CD4-positive, CD25-positive, alpha-beta regulatory T cell (primary cell): ENCODE measurements around the gene WBP1. TPM values are rescaled to one million over a fixed set of nuclear protein-coding genes. Genes with fewer than 3 reads are reported as not detected.
"Not testable (repeated sequence)": the region's sequence is repeated elsewhere in the genome, so short reads cannot be mapped to it uniquely, and the experiment has no call there.

Experiments
- ATAC-seq, 2 donors: fragments of 150-1000 bp; cut with Tn5 transposase; one replicate each; pipeline ENCODE4 v1.10.0; 2021; ENCODE audit warnings: low read depth in 2 of 2, moderate number of reproducible peaks in 2 of 2, moderate library complexity in 1 of 2
- DNase-seq, 3 donors: peaks; one replicate each; pipeline versions ENCODE4 v3.0.0 to v3.0.0-alpha.2; 2012 to 2022; ENCODE audit warnings: mixed read lengths in 1 of 3
- H3K27ac ChIP-seq: one replicate; pipeline ENCODE4 v1.7.0; 2013; ENCODE audit warnings: mild to moderate bottlenecking, low read length; ENCODE audit not compliant: insufficient read depth, poor library complexity, severe bottlenecking
- H3K27me3 ChIP-seq: one replicate; pipeline ENCODE4 v1.7.0; 2013; ENCODE audit warnings: low read length; ENCODE audit not compliant: control insufficient read depth, insufficient read depth
- H3K36me3 ChIP-seq: one replicate; pipeline ENCODE4 v1.7.0; 2013; ENCODE audit warnings: mild to moderate bottlenecking, low read length, moderate library complexity; ENCODE audit not compliant: control insufficient read depth, insufficient read depth
- H3K4me1 ChIP-seq: 2 replicates; pipeline ENCODE4 v1.7.0; 2013; ENCODE audit warnings: mild to moderate bottlenecking, low read length; ENCODE audit not compliant: insufficient read depth, control insufficient read depth, poor library complexity, severe bottlenecking
- H3K4me3 ChIP-seq: one replicate; pipeline ENCODE4 v1.7.0; 2013; ENCODE audit warnings: low read depth, mild to moderate bottlenecking, low read length, moderate library complexity
- H3K9me3 ChIP-seq, 2 experiments: 1 replicate in 1 of 2; 2 replicates in 1 of 2; pipeline ENCODE4 v1.7.0; 2013; ENCODE audit warnings: low read length in 2 of 2, mild to moderate bottlenecking in 1 of 2, moderate library complexity in 1 of 2; ENCODE audit not compliant: control insufficient read depth in 2 of 2
- H3K27ac Mint-ChIP-seq, 3 donors: one replicate each; pipeline ENCODE4 v1.8.0; 2020 to 2022; ENCODE audit warnings: mild to moderate bottlenecking in 3 of 3, mixed read lengths in 3 of 3, moderate library complexity in 2 of 3
- H3K27me3 Mint-ChIP-seq: one replicate; pipeline ENCODE4 v1.8.0; 2022; ENCODE audit warnings: mild to moderate bottlenecking, mixed read lengths
- H3K36me3 Mint-ChIP-seq: one replicate; pipeline ENCODE4 v1.8.0; 2020; ENCODE audit warnings: mixed read lengths
- H3K4me1 Mint-ChIP-seq, 4 donors: one replicate each; pipeline ENCODE4 v1.8.0; 2020 to 2022; ENCODE audit warnings: mixed read lengths in 4 of 4, mild to moderate bottlenecking in 1 of 4
- H3K4me3 Mint-ChIP-seq, 4 donors: one replicate each; pipeline ENCODE4 v1.8.0; 2020 to 2022; ENCODE audit warnings: mild to moderate bottlenecking in 4 of 4, mixed read lengths in 4 of 4, moderate library complexity in 3 of 4
- H3K9me3 Mint-ChIP-seq, 7 donors: one replicate each; pipeline ENCODE4 v1.8.0; 2020 to 2022; ENCODE audit warnings: mixed read lengths in 7 of 7, mild to moderate bottlenecking in 3 of 7, moderate library complexity in 2 of 7
- polyA plus RNA-seq, 4 donors: library from polyadenylated mRNA; unstranded; fragments of 300-500 nt; fragmentation: Illumina TruSeq; gene quantifications; one replicate each; pipeline ENCODE4 v1.2.3, GENCODE V29; 2021
- total RNA-seq: library from RNA; stranded (reverse); gene quantifications from one replicate; pipeline ENCODE4 v1.2.3, GENCODE V29; 2022

The WBP1 gene
- total and polyA plus RNA-seq, 5 donors from 2014 or later, result 33.5 to 79.5 (median 37.8) TPM

DNA sequence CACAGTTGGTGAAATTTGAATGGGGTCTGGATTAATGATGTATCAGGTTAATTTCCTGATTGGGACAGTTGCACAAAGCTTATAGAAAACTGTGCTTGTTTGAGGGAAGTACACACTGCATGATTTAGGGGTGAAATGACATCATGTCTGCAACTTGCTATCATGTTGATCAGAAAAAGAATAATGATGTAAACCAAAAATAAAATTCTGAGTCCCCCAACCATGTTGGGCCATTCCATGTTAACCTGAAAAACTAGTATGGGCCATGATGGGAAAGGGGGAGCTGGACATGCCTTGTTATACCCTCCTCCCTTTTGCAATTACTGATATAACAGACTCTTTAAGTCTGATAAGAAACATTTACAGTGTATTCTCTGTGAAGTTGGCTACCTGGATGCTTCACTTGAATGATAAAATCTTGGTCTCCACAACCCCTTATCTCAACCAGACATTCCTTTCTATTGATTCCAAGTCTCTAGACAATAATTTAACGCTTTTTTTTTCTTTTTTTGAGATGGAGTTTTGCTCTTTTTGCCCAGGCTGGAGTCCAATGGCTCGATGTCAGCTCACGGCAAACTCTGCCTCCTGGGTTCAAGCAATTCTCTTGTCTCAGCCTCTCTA is 7.6 kb upstream of the WBP1 start:
- no peaks in the 10 kb centered on the region for H3K36me3 Mint-ChIP-seq
- H3K9me3 Mint-ChIP-seq, result peaks cover 0 to 3% (median 0%) of the 10 kb centered on the region in 7 donors
- Histone ChIP-seq H3K4me1 (peaks cover 21% of the 10 kb centered on the region), H3K9me3 (no peaks in the 10 kb centered on the region), H3K36me3 (no peaks in the 10 kb centered on the region), H3K4me3 (no peak overlapping the region), H3K27me3 (no peaks in the 10 kb centered on the region), H3K27ac (no peak overlapping the region)
- no peak overlapping the region for H3K4me3 Mint-ChIP-seq
- H3K27ac Mint-ChIP-seq, result no peak overlapping the region
- peaks cover 20% of the 10 kb centered on the region for H3K27me3 Mint-ChIP-seq
- no peak for ATAC-seq
- no peak for DNase-seq
- peaks cover 15 to 30% (median 23%) of the 10 kb centered on the region in 4 donors for H3K4me1 Mint-ChIP-seq

DNA sequence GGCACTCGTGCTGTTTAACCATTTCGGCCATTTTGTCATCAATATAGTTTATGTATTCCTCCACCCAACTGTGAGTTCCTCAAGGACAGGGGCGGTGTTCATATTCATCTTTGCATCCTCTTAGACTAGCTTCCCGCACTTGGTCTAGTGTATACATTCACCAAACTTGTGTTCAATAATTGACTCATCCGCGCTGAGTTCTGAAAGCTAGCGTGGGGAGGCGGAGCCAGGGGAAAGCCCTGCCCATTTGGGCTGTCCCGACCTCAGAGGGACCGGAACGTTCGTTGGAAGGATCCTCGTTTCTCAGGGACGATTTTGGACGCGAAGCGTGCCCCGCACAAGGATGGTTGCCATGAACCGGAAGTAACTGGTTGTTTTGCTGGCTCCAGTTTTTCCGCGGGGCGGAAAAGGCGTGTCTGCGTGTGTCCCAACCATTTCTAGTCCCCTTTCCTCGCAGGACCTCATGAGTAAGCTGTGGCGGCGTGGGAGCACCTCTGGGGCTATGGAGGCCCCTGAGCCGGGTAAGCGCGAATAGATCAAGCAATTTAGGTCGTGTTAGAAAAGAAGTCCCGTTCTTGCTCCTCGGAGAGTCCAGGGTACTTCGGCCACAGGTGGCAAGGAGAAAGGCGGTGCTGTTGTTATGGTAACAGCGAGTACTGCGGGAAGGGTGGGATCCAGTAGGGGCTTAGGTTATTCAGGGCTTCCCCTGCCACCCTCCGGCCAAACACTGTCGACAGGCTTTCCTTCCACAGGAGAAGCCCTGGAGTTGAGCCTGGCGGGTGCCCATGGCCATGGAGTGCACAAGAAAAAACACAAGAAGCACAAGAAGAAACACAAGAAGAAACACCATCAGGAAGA is 3.4 kb upstream of the WBP1 start, which contains the start of gene INO80B:
Gene INO80B (plus strand): TSS at position 434 of the 858 bp plus-strand sequence. CDS start 30 bp downstream, at position 464.
- DNase-seq, result peak; percentile 94 to 99 (median 98)
- ATAC-seq, result peak; percentile 40 to 48
- H3K27me3 Mint-ChIP-seq, result peaks cover 11% of the 10 kb centered on the region
- H3K4me3 Mint-ChIP-seq, result peak within 1 kb of the TSS; percentile 95 to 98 (median 97)
- Histone ChIP-seq H3K4me1 (peaks cover 50% of the 10 kb centered on the region), H3K27me3 (no peaks in the 10 kb centered on the region), H3K9me3 (no peaks in the 10 kb centered on the region), H3K36me3 (no peaks in the 10 kb centered on the region), H3K27ac (peak within 1 kb of the TSS; percentile 99), H3K4me3 (peak within 1 kb of the TSS; percentile 90)
- peaks cover 0 to 2% (median 0%) of the 10 kb centered on the region in 7 donors for H3K9me3 Mint-ChIP-seq
- H3K27ac Mint-ChIP-seq, result peak within 1 kb of the TSS; percentile 97 to 99 (median 97)
- H3K36me3 Mint-ChIP-seq, result peaks cover 4% of the 10 kb centered on the region
- H3K4me1 Mint-ChIP-seq, result peaks cover 20 to 68% (median 44%) of the 10 kb centered on the region in 4 donors

DNA sequence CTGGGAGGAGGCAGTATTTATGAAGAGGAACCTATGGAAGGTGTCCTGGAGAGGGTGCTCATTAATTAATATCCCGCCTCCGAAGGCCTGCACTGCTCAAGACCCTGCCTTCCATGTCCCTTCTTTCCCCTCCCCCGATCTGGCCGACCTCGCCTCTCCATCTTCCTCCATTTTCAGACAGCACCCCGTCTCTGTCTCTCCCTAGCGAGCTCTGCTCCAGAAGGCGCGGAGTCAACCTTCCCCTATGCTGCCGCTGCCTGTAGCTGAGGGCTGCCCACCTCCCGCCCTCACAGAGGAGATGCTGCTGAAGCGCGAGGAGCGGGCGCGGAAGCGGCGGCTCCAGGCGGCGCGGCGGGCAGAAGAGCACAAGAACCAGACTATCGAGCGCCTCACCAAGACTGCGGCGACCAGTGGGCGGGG is 1.1 kb upstream of the WBP1 start:
- Mint-ChIP-seq H3K9me3 (peaks cover 0 to 2% (median 0%) of the 10 kb centered on the region in 7 donors), H3K4me3 (peak overlapping the region; percentile 95 to 98 (median 97)), H3K36me3 (peaks cover 4% of the 10 kb centered on the region), H3K4me1 (peaks cover 20 to 73% (median 45%) of the 10 kb centered on the region in 4 donors), H3K27ac (peak overlapping the region; percentile 97 to 99 (median 99)), H3K27me3 (peaks cover 4% of the 10 kb centered on the region)
- H3K36me3 ChIP-seq, result peaks cover 2% of the 10 kb centered on the region
- peak overlapping the region; percentile 99 for H3K27ac ChIP-seq
- H3K4me1 ChIP-seq, result peaks cover 50% of the 10 kb centered on the region
- no peak for DNase-seq
- H3K4me3 ChIP-seq, result peak overlapping the region; percentile 90
- no peaks in the 10 kb centered on the region for H3K27me3 ChIP-seq
- no peaks in the 10 kb centered on the region for H3K9me3 ChIP-seq
- no peak for ATAC-seq

DNA sequence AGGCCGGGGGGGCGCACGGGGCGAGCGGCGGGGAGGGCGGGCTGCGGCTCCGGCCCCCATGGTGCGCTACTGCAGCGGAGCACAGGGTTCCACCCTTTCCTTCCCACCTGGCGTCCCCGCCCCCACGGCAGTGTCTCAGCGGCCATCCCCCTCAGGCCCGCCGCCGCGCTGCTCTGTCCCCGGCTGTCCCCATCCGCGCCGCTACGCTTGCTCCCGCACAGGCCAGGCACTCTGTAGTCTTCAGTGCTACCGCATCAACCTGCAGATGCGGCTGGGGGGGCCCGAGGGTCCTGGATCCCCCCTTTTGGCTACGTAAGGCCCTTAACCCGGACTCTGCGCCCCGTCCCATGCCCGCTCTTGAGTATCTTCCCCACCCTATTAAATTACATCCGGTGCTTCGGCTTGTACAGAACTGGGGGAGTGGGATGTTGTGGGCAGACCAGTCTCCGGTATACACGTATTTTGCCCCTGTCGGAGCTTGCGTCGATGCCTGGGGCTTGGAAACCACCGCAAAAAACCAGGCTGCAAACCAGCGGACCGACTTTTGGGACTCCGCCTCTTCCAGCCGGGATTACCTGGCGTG is 598 bp upstream of the WBP1 start:
- H3K4me3 Mint-ChIP-seq, result peak overlapping the region; percentile 95 to 98 (median 97)
- peaks cover 15 to 68% (median 40%) of the 10 kb centered on the region in 4 donors for H3K4me1 Mint-ChIP-seq
- peaks cover 4% of the 10 kb centered on the region for H3K36me3 Mint-ChIP-seq

DNA sequence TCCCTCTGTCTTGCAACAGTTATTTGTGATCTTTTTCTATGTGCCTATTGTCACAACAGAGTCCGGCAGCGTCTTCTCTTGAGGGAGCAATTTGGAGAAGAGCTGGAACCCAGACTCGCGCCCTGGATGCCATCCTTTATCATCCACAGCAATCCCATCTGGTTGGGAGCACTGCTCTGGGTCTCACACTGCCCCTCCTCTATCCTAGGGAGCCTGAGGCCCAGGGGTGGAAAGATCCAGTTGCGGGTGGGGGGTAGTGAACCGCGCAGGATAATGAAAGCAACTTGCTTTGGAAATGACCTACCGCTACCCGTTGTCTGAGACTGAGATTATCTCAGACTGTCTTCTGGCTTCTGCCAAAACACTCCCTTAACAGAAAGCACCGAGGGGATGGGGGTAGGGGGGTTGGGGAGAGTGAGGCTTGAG is 713 bp downstream of the WBP1 start:
- Mint-ChIP-seq H3K4me3 (peak overlapping the region; percentile 95 to 98 (median 97)), H3K36me3 (peaks cover 4% of the 10 kb centered on the region), H3K27ac (peak overlapping the region; percentile 99 to 100 (median 99)), H3K9me3 (peaks cover 0 to 2% (median 0%) of the 10 kb centered on the region in 7 donors), H3K4me1 (peaks cover 15 to 70% (median 37%) of the 10 kb centered on the region in 4 donors), H3K27me3 (peaks cover 4% of the 10 kb centered on the region)
- no peaks in the 10 kb centered on the region for H3K9me3 ChIP-seq
- peaks cover 6% of the 10 kb centered on the region for H3K36me3 ChIP-seq
- H3K27ac ChIP-seq, result peak overlapping the region; percentile 99
- H3K27me3 ChIP-seq, result no peaks in the 10 kb centered on the region
- DNase-seq (peak in 1 of 3 donors; percentile 38), ATAC-seq (no peak)
- peak overlapping the region; percentile 94 for H3K4me3 ChIP-seq
- H3K4me1 ChIP-seq, result peaks cover 42% of the 10 kb centered on the region

More for the DNA sequence above, 598 bp upstream of the WBP1 start:
- ATAC-seq (peak; percentile 28 to 29), DNase-seq (peak in 2 of 3 donors; percentile 73 to 89)
- peak overlapping the region; percentile 99 to 100 (median 99) for H3K27ac Mint-ChIP-seq
- Histone ChIP-seq H3K27me3 (no peaks in the 10 kb centered on the region), H3K36me3 (peaks cover 4% of the 10 kb centered on the region), H3K4me1 (peaks cover 45% of the 10 kb centered on the region), H3K27ac (peak overlapping the region; percentile 99), H3K9me3 (no peaks in the 10 kb centered on the region), H3K4me3 (peak overlapping the region; percentile 94)
- peaks cover 4% of the 10 kb centered on the region for H3K27me3 Mint-ChIP-seq
- peaks cover 0 to 2% (median 0%) of the 10 kb centered on the region in 7 donors for H3K9me3 Mint-ChIP-seq

DNA sequence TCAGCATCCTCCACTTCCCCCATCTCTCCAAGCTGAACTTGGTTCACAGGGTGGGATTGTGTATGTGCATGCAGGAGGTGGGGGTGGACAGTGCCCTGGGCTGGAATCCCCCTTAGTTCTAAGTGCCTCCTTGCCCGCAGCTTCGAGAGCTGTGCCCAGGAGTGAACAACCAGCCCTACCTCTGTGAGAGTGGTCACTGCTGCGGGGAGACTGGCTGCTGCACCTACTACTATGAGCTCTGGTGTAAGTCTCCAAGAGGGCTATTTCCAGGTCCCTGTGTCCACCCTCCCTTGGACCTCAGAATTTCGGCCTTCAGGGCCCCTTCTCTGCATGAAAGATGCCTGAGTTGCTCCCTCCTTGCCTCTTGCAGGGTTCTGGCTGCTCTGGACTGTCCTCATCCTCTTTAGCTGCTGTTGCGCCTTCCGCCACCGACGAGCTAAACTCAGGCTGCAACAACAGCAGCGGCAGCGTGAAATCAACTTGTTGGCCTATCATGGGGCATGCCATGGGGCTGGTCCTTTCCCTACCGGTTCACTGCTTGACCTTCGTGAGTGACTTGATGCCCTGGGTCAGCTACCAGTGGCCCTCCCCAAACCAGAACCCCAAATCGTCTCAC is 1.4 kb downstream of the WBP1 start:
- peak overlapping the region; percentile 10 for H3K4me3 ChIP-seq
- peak overlapping the region; percentile 99 for H3K27ac ChIP-seq
- peak overlapping the region; percentile 88 to 99 (median 99) for H3K27ac Mint-ChIP-seq
- H3K4me1 Mint-ChIP-seq, result peaks cover 11 to 71% (median 35%) of the 10 kb centered on the region in 4 donors
- peaks cover 44% of the 10 kb centered on the region for H3K4me1 ChIP-seq
- H3K36me3 ChIP-seq, H3K27me3 ChIP-seq, DNase-seq, H3K9me3 ChIP-seq, H3K36me3 Mint-ChIP-seq, H3K27me3 Mint-ChIP-seq, ATAC-seq, H3K9me3 Mint-ChIP-seq: not testable (repeated sequence)
- peak overlapping the region; percentile 95 to 98 (median 97) for H3K4me3 Mint-ChIP-seq

DNA sequence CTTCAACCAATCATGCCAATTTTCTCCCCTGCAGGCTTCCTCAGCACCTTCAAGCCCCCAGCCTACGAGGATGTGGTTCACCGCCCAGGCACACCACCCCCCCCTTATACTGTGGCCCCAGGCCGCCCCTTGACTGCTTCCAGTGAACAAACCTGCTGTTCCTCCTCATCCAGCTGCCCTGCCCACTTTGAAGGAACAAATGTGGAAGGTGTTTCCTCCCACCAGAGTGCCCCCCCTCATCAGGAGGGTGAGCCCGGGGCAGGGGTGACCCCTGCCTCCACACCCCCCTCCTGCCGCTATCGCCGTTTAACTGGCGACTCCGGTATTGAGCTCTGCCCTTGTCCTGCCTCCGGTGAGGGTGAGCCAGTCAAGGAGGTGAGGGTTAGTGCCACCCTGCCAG is 1.9 kb downstream of the WBP1 start:
- not testable (repeated sequence) for H3K36me3 Mint-ChIP-seq, ATAC-seq, H3K27ac ChIP-seq, H3K9me3 ChIP-seq, H3K27ac Mint-ChIP-seq, DNase-seq, H3K27me3 Mint-ChIP-seq, H3K27me3 ChIP-seq, H3K36me3 ChIP-seq, H3K9me3 Mint-ChIP-seq, H3K4me3 ChIP-seq
- peaks cover 43% of the 10 kb centered on the region for H3K4me1 ChIP-seq
- H3K4me1 Mint-ChIP-seq, result peaks cover 5 to 67% (median 31%) of the 10 kb centered on the region in 4 donors
- H3K4me3 Mint-ChIP-seq, result peak overlapping the region; percentile 78 to 98 (median 96)
